GM23338 (cell line): Measurements from ENCODE around the gene TRIO. TPM values are rescaled to one million over a fixed set of nuclear protein-coding genes. Genes with fewer than 3 reads are reported as not detected.

Experiments
- ATAC-seq: fragments of 200-7000 bp; cut with Tn5 transposase; 3 replicates; pipeline ENCODE4 v1.9.1; 2020
- DNase-seq: peaks from one replicate; pipeline ENCODE4 v3.0.0-alpha.2; 2015; ENCODE audit warnings: low spot score
- H2AFZ ChIP-seq: fragments of 200-600 bp; sonication (generic); 2 replicates; pipeline ENCODE4 v1.8.0; 2016; ENCODE audit warnings: antibody characterized with exemption, mild to moderate bottlenecking, moderate library complexity
- H3F3A ChIP-seq: fragments of 200-600 bp; sonication (generic); replicated peaks from 2 replicates; pipeline ENCODE4 v1.8.0; 2017; ENCODE audit warnings: antibody characterized with exemption, mixed run types, low read depth
- H3K27ac ChIP-seq: fragments of 200-600 bp; sonication (generic); 2 replicates; pipeline ENCODE4 v1.6.1; 2016; ENCODE audit warnings: low read depth
- H3K27me3 ChIP-seq: fragments of 200-600 bp; sonication (generic); 2 replicates; pipeline ENCODE4 v1.8.0; 2016; ENCODE audit warnings: mild to moderate bottlenecking, mixed run types, moderate library complexity; ENCODE audit not compliant: insufficient read depth
- H3K36me3 ChIP-seq: fragments of 200-600 bp; sonication (generic); 2 replicates; pipeline ENCODE4 v1.8.0; 2016; ENCODE audit warnings: mild to moderate bottlenecking; ENCODE audit not compliant: insufficient read depth
- H3K4me1 ChIP-seq: fragments of 200-600 bp; sonication (generic); 2 replicates; pipeline ENCODE4 v1.8.0; 2016; ENCODE audit warnings: mild to moderate bottlenecking, moderate library complexity; ENCODE audit not compliant: insufficient read depth
- H3K4me2 ChIP-seq: fragments of 200-600 bp; sonication (generic); 2 replicates; pipeline ENCODE4 v1.7.1; 2017; ENCODE audit warnings: mixed run types
- H3K4me3 ChIP-seq: fragments of 200-600 bp; sonication (generic); 2 replicates; pipeline ENCODE4 v1.6.1; 2016; ENCODE audit warnings: mixed run types
- H3K79me2 ChIP-seq: fragments of 200-600 bp; sonication (generic); replicated peaks from 2 replicates; pipeline ENCODE4 v1.8.0; 2017; ENCODE audit warnings: mild to moderate bottlenecking; ENCODE audit not compliant: insufficient read depth
- H3K9me2 ChIP-seq: fragments of 200-600 bp; sonication (generic); 2 replicates; pipeline ENCODE4 v1.8.0; 2017; ENCODE audit not compliant: insufficient read depth
- H4K20me1 ChIP-seq: fragments of 200-600 bp; sonication (generic); replicated peaks from 2 replicates; pipeline ENCODE4 v1.8.0; 2017; ENCODE audit warnings: mild to moderate bottlenecking; ENCODE audit not compliant: insufficient read depth
- H3K27ac Mint-ChIP-seq: 2 replicates; pipeline ENCODE4 v1.8.0; 2020; ENCODE audit warnings: inconsistent platforms, mild to moderate bottlenecking, moderate library complexity, mixed read lengths
- H3K27me3 Mint-ChIP-seq: 3 replicates; pipeline ENCODE4 v1.8.0; 2022; ENCODE audit warnings: low read depth, mild to moderate bottlenecking, moderate library complexity, mixed read lengths, inconsistent platforms; ENCODE audit not compliant: insufficient read depth, poor library complexity
- H3K36me3 Mint-ChIP-seq: 3 replicates; pipeline ENCODE4 v1.8.0; 2021; ENCODE audit warnings: low read depth, mild to moderate bottlenecking, inconsistent platforms, moderate library complexity, mixed read lengths
- H3K4me1 Mint-ChIP-seq: 3 replicates; pipeline ENCODE4 v1.8.0; 2020; ENCODE audit warnings: mild to moderate bottlenecking, inconsistent platforms, mixed read lengths
- H3K4me3 Mint-ChIP-seq: 3 replicates; pipeline ENCODE4 v1.8.0; 2021; ENCODE audit warnings: moderate library complexity, mild to moderate bottlenecking, inconsistent platforms, mixed read lengths
- H3K9me3 Mint-ChIP-seq: 3 replicates; pipeline ENCODE4 v1.8.0; 2020; ENCODE audit warnings: moderate library complexity, mild to moderate bottlenecking, inconsistent platforms, mixed read lengths
- CREB1 ChIP-seq: fragments of 250-450 bp; sonication (Bioruptor Pico); IDR thresholded peaks from 2 replicates; pipeline ENCODE4 v1.5.0; 2020; ENCODE audit warnings: low read depth, mild to moderate bottlenecking, moderate library complexity
- ETS1 ChIP-seq: IDR thresholded peaks from 2 replicates; pipeline ENCODE4 v1.6.1; 2016; ENCODE audit warnings: antibody characterized with exemption
- EZH2phosphoT487 ChIP-seq: fragments of 200-600 bp; sonication (generic); IDR thresholded peaks from one replicate; pipeline ENCODE4 v1.8.1; 2018; ENCODE audit warnings: antibody characterized with exemption; ENCODE audit not compliant: unreplicated experiment
- JUNB ChIP-seq: IDR thresholded peaks from one replicate; pipeline ENCODE4 v1.6.1; 2016; ENCODE audit warnings: antibody characterized with exemption; ENCODE audit not compliant: unreplicated experiment
- STAT1 ChIP-seq: IDR thresholded peaks from one replicate; pipeline ENCODE4 v1.6.1; 2016; ENCODE audit warnings: antibody characterized with exemption; ENCODE audit not compliant: unreplicated experiment
- ZNF114 ChIP-seq: fragments of 250-450 bp; sonication (Bioruptor Pico); IDR thresholded peaks from 2 replicates; pipeline ENCODE4 v1.5.0; 2020; ENCODE audit warnings: mild to moderate bottlenecking, moderate library complexity
- ZNF331 ChIP-seq: fragments of 250-450 bp; sonication (Bioruptor Pico); IDR thresholded peaks from 2 replicates; pipeline ENCODE4 v1.5.0; 2020; ENCODE audit warnings: low read depth, mild to moderate bottlenecking, moderate library complexity
- ZNF462 ChIP-seq: fragments of 250-450 bp; sonication (Bioruptor Pico); IDR thresholded peaks from 2 replicates; pipeline ENCODE4 v1.5.0; 2020; ENCODE audit warnings: mild to moderate bottlenecking, moderate library complexity
- polyA plus RNA-seq: library from polyadenylated mRNA; unstranded; fragments of >200 nt; fragmentation: Nextera tagmentation; extraction: Ambion mirVana; gene quantifications from 2 replicates; pipeline ENCODE4 v1.2.1, GENCODE V29; 2016
- total RNA-seq: library from RNA; depleted of rRNA; stranded (reverse); fragments of >200 nt; shearing (Covaris generic); gene quantifications from 2 replicates; pipeline ENCODE4 v1.2.3, GENCODE V29; 2014
- TF ChIP-seq, protein P1 (sequence below), 2 experiments: fragments of 200-600 bp in 1 of 2; sonication (generic) in 1 of 2; conservative IDR thresholded peaks; 2 replicates each; pipeline versions ENCODE4 v1.5.1 to v1.6.1; 2016 to 2017; ENCODE audit warnings: antibody characterized with exemption in 2 of 2, low read depth in 2 of 2, mild to moderate bottlenecking in 2 of 2, moderate library complexity in 1 of 2
- TF ChIP-seq, protein P2 (sequence below): IDR thresholded peaks from one replicate; pipeline ENCODE4 v1.6.1; 2018; ENCODE audit warnings: antibody characterized with exemption; ENCODE audit not compliant: unreplicated experiment

The TRIO gene
- total and polyA plus RNA-seq, 2 experiments from 2014 or later, result 13.8 to 113 TPM

GRCh38 chr5:14201325-14202045 is 58.3 kb downstream of the TRIO start:
- ATAC-seq (no peak), DNase-seq (no peak)
- Mint-ChIP-seq H3K27ac (no peak overlapping the region), H3K4me3 (no peak overlapping the region), H3K36me3 (no peaks in the 10 kb centered on the region), H3K27me3 (peaks cover 3% of the 10 kb centered on the region), H3K9me3 (no peaks in the 10 kb centered on the region), H3K4me1 (peaks cover 62% of the 10 kb centered on the region)
- Histone ChIP-seq H3K79me2 (peaks cover 100% of the 10 kb centered on the region), H3K4me3 (no peak overlapping the region), H3F3A (no peaks in the 10 kb centered on the region), H3K36me3 (no peaks in the 10 kb centered on the region), H3K4me1 (peaks cover 63% of the 10 kb centered on the region), H3K4me2 (no peak overlapping the region), H3K9me2 (no peaks in the 10 kb centered on the region), H3K27ac (no peak overlapping the region), H3K27me3 (no peaks in the 10 kb centered on the region), H4K20me1 (peaks cover 38% of the 10 kb centered on the region), H2AFZ (no peak overlapping the region)
- no peak for TF ChIP-seq ETS1
- no peak for TF ChIP-seq CREB1
- TF ChIP-seq, protein P1, sequence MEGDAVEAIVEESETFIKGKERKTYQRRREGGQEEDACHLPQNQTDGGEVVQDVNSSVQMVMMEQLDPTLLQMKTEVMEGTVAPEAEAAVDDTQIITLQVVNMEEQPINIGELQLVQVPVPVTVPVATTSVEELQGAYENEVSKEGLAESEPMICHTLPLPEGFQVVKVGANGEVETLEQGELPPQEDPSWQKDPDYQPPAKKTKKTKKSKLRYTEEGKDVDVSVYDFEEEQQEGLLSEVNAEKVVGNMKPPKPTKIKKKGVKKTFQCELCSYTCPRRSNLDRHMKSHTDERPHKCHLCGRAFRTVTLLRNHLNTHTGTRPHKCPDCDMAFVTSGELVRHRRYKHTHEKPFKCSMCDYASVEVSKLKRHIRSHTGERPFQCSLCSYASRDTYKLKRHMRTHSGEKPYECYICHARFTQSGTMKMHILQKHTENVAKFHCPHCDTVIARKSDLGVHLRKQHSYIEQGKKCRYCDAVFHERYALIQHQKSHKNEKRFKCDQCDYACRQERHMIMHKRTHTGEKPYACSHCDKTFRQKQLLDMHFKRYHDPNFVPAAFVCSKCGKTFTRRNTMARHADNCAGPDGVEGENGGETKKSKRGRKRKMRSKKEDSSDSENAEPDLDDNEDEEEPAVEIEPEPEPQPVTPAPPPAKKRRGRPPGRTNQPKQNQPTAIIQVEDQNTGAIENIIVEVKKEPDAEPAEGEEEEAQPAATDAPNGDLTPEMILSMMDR (conservative IDR thresholded peaks at IDR 0.05; ENCODE audit: low read depth in 2 of 2), result no peak
- TF ChIP-seq JUNB, result no peak
- TF ChIP-seq ZNF331 (CRISPR knock-in tag), result no peak
- TF ChIP-seq ZNF462 (CRISPR knock-in tag), result no peak
- no peak for TF ChIP-seq ZNF114
- no peak for TF ChIP-seq STAT1
- no peak for TF ChIP-seq EZH2phosphoT487
- TF ChIP-seq, protein P2, sequence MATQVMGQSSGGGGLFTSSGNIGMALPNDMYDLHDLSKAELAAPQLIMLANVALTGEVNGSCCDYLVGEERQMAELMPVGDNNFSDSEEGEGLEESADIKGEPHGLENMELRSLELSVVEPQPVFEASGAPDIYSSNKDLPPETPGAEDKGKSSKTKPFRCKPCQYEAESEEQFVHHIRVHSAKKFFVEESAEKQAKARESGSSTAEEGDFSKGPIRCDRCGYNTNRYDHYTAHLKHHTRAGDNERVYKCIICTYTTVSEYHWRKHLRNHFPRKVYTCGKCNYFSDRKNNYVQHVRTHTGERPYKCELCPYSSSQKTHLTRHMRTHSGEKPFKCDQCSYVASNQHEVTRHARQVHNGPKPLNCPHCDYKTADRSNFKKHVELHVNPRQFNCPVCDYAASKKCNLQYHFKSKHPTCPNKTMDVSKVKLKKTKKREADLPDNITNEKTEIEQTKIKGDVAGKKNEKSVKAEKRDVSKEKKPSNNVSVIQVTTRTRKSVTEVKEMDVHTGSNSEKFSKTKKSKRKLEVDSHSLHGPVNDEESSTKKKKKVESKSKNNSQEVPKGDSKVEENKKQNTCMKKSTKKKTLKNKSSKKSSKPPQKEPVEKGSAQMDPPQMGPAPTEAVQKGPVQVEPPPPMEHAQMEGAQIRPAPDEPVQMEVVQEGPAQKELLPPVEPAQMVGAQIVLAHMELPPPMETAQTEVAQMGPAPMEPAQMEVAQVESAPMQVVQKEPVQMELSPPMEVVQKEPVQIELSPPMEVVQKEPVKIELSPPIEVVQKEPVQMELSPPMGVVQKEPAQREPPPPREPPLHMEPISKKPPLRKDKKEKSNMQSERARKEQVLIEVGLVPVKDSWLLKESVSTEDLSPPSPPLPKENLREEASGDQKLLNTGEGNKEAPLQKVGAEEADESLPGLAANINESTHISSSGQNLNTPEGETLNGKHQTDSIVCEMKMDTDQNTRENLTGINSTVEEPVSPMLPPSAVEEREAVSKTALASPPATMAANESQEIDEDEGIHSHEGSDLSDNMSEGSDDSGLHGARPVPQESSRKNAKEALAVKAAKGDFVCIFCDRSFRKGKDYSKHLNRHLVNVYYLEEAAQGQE, result no peak
